Right atrium auricular region (tissue), 2 donors: ENCODE measurements around the gene SLC22A1. TPM values are rescaled to one million over a fixed set of nuclear protein-coding genes. Genes with fewer than 3 reads are reported as not detected.
A peak's percentile ranks its signal among the peaks of the same experiment; 100 is the strongest.

Experiments used
- DNase-seq: peaks from one replicate; pipeline ENCODE4 v3.0.0-alpha.2; 2019; ENCODE audit warnings: low spot score
- H3K27ac ChIP-seq, 2 donors: fragments of 200-600 bp; sonication (generic); 1 replicate in 1 of 2; 2 replicates in 1 of 2; pipeline ENCODE4 v1.5.1; 2016 to 2019
- H3K27me3 ChIP-seq, 2 donors: fragments of 200-600 bp; sonication (generic); one replicate each; pipeline versions ENCODE4 v1.5.1 to v1.6.0; 2017 to 2019
- H3K36me3 ChIP-seq: fragments of 200-600 bp; sonication (generic); one replicate; pipeline ENCODE4 v1.5.1; 2016
- H3K4me1 ChIP-seq, 2 donors: fragments of 200-600 bp; sonication (generic); one replicate each; pipeline versions ENCODE4 v1.5.1 to v1.6.0; 2017 to 2019
- H3K4me3 ChIP-seq, 2 donors: fragments of 200-600 bp; sonication (generic); 1 replicate in 1 of 2; 2 replicates in 1 of 2; pipeline ENCODE4 v1.5.1; 2017 to 2019; ENCODE audit warnings: mild to moderate bottlenecking in 1 of 2, moderate library complexity in 1 of 2
- H3K9me3 ChIP-seq, 2 donors: fragments of 200-600 bp; sonication (generic); one replicate each; pipeline ENCODE4 v1.5.1; 2019
- total RNA-seq, 2 donors: library from RNA; depleted of rRNA; stranded (reverse); fragments of >200 nt; gene quantifications; one replicate each; pipeline ENCODE4 v1.1.0, GENCODE V29; 2016
- TF ChIP-seq, protein P1 (sequence below), 2 donors: fragments of 200-600 bp; sonication (generic); IDR thresholded peaks; one replicate each; pipeline ENCODE4 v1.5.1; 2019; ENCODE audit warnings: antibody characterized with exemption in 2 of 2

Gene SLC22A1
- total RNA-seq, 2 donors from 2014 or later, result not detected

DNA sequence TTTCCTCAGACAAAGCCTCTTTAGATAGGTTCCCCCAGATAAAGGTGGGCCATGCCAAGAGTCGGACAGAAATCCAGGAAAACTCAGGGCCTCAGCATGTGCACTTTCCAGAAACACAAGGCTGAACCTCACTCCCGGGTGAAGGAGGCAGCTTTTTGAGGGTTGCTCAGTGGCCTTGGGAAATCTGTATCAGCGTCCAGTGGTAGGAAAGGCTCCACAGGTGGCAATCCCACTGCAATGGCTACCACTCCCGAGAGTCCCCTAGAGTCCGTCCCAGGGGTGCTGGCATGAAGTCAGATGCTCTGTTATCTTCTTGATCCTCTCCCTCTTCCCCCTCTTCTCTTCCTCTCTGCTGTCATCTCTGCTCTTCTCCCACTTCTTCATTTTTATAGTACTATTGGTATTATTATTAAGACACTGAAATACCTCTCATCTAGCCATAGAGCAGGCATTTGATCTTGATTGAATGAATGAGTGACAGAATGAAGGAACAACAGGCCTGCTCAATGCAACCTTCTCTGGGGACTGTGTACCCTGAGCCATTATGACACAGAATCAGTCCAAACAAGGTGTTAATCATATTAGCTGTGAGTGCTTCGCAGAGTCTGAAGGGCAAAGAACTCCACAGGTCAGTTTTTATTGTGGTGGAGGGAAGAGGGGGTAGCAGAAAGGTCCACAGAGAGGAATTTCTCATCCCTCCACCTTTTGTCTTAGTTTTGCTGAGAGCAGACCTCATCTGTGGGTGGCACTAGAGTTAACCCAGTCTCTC is 13.3 kb downstream of the SLC22A1 start:
- no peak for DNase-seq
- Histone ChIP-seq H3K27me3 (no peaks in the 10 kb centered on the region), H3K4me1 (peaks cover 0 to 4% of the 10 kb centered on the region in 2 donors), H3K9me3 (no peaks in the 10 kb centered on the region), H3K36me3 (no peaks in the 10 kb centered on the region), H3K27ac (no peak overlapping the region), H3K4me3 (no peak overlapping the region)
- TF ChIP-seq, protein P1, sequence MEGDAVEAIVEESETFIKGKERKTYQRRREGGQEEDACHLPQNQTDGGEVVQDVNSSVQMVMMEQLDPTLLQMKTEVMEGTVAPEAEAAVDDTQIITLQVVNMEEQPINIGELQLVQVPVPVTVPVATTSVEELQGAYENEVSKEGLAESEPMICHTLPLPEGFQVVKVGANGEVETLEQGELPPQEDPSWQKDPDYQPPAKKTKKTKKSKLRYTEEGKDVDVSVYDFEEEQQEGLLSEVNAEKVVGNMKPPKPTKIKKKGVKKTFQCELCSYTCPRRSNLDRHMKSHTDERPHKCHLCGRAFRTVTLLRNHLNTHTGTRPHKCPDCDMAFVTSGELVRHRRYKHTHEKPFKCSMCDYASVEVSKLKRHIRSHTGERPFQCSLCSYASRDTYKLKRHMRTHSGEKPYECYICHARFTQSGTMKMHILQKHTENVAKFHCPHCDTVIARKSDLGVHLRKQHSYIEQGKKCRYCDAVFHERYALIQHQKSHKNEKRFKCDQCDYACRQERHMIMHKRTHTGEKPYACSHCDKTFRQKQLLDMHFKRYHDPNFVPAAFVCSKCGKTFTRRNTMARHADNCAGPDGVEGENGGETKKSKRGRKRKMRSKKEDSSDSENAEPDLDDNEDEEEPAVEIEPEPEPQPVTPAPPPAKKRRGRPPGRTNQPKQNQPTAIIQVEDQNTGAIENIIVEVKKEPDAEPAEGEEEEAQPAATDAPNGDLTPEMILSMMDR (IDR thresholded peaks at IDR 0.05), result no peak

- DNase-seq, result peak; percentile 43
- Histone ChIP-seq H3K9me3 (no peaks in the 10 kb centered on the region), H3K4me1 (peaks cover 0 to 4% of the 10 kb centered on the region in 2 donors)
Observed at GRCh38 chr6:160135907-160136655, 14.5 kb downstream of the SLC22A1 start.

DNA sequence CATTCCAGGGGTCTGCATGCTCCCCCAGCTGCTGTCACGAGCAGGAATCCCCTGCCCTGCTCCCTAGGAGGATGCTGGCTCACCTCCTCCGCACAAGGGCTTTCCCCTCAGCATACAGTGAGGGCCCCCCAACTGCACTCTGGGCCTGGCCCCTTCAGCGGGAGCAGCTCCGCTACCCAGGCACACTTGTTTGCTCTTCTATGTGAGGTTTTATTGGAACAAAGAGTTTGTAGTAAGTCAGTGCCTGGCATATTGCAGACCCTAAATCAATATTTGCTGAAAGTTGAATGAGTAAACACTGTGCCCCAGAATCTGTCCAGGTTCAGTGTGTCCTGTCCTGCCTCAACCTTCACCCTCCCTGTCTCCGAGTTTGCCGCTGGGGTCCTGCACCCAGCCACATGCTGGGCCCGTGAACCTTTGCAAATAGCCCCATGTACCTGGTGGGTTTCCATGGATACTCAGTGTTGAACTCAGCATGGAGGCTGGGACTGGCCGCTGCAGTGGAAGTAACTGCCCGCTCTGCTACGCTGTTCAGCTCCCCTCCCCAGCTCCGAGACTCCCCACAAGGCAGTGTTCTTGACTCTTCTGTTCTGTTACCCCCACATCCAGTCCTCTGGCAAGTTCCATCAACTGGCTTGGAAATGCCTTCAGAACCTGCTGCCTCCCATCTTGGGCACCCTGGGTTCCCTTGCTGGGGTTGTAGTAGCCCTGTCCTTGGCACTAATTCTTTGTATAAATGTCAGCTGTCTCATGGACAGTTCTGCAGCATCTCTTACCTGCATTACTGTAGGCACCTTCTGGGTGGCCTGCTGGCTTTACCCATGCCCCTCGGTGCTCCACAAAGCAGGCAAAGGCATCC is 15.7 kb downstream of the SLC22A1 start:
- H3K4me1 ChIP-seq, result peaks cover 0 to 4% of the 10 kb centered on the region in 2 donors
- TF ChIP-seq, protein P1 (IDR thresholded peaks at IDR 0.05), result no peak
- H3K36me3 ChIP-seq, result no peaks in the 10 kb centered on the region
- no peak overlapping the region for H3K27ac ChIP-seq
- no peak overlapping the region for H3K4me3 ChIP-seq
- peak; percentile 55 for DNase-seq
- no peaks in the 10 kb centered on the region for H3K9me3 ChIP-seq
- no peaks in the 10 kb centered on the region for H3K27me3 ChIP-seq

More at GRCh38 chr6:160135907-160136655, 14.5 kb downstream of the SLC22A1 start:
- Histone ChIP-seq H3K4me3 (no peak overlapping the region), H3K27me3 (no peaks in the 10 kb centered on the region), H3K27ac (no peak overlapping the region), H3K36me3 (no peaks in the 10 kb centered on the region)
- TF ChIP-seq, protein P1 (IDR thresholded peaks at IDR 0.05), result no peak

- TF ChIP-seq, protein P1 (IDR thresholded peaks at IDR 0.05), result peak; percentile 57 to 79
- no peak overlapping the region for H3K4me3 ChIP-seq
- peak; percentile 71 for DNase-seq
- H3K36me3 ChIP-seq, result no peaks in the 10 kb centered on the region
- peaks cover 0 to 4% of the 10 kb centered on the region in 2 donors for H3K4me1 ChIP-seq
- no peaks in the 10 kb centered on the region for H3K9me3 ChIP-seq
- H3K27me3 ChIP-seq, result no peaks in the 10 kb centered on the region
- no peak overlapping the region for H3K27ac ChIP-seq
Observed at GRCh38 chr6:160137989-160138835, 16.6 kb downstream of the SLC22A1 start.
